Hematopoietic multipotent progenitor cell treated with erythropoietin and hydrocortisone succinate and interleukin-3 and kit ligand, for 6 days (in vitro differentiated cells): ENCODE measurements around the gene MCEE.
"Not testable (repeated sequence)": the region's sequence is repeated elsewhere in the genome, so short reads cannot be mapped to it uniquely, and the experiment has no call there.

Source experiments
- DNase-seq: peaks from one replicate; pipeline ENCODE4 v3.0.0-alpha.2; 2015

The MCEE gene

DNA sequence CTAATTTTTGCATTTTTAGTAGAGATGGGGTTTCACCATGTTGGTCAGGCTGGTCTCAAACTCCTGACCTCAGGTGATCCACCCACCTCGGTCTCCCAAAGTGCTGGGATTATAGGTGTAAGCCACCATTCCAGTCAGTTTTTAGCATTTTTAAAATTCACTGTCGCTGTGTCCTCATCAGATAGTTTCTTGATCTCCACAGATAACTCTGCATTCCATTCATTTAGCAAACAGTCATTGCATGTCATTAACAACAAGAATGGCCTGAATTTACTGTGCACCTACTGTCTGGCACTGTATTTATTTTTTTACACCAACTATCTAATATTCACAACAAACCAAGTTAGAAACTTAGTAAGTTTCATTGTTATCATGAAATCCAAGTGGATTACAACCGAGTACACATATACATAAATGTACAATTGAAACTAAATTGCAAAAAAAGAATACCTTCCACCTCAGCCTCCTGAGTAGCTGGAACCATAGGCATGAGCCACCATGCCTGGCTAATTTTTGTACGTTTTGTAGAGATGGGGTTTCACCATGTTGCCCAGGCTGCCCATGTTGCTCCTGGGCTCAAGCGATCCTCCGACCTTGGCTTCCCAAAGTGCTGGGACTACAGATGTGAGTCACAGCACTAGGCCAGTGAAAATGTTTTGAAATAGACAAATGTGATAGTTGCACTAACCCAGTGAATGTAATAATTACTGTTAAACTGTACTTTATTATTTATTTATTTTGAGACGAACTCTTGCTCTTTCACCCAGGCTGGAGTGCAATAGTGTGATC is 4.3 kb downstream of the MCEE start:
- DNase-seq: no peak

- peak; percentile 41 for DNase-seq
These were observed 7.4 kb downstream of the MCEE start for GRCh38 chr2:71122387-71123298.

DNA sequence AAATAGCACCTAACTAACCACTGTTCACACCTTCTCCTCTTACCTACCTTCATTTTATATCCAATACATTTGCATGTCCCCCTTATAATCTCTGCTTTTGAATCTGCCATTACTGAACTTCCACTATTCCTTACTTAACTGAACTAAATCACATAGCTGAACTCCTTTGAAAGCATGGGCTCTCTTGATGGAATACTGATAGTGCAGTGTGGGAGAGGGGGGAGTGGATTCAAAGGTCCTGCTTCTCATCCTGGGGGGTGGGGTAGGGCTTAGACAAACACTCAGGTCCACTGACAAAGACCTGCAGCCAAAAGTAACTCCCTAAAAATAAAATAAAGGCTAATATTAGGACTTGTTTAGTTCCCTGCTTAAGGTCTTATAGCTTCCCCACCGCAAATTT is 8.6 kb downstream of the MCEE start:
- DNase-seq: no peak

DNA sequence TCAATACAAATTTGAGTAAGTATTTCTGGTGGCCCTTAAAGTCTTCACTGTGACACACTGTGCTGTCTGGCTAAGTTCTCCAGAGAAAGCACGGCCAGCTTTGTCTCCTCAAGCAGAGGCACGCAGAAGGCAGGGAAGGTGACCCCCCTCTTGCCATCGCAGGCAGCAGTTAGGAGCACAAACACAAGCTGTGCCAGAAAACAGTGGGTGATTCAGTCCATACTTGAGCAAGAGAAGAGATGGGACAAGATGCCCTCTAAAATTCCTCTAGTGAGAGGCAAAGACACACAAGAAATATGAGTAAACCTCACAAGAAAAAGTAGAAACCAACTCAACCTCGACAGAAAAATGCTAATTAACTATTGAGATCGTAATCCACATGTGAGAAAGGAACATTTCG is 9.8 kb downstream of the MCEE start:
- DNase-seq: no peak

DNA sequence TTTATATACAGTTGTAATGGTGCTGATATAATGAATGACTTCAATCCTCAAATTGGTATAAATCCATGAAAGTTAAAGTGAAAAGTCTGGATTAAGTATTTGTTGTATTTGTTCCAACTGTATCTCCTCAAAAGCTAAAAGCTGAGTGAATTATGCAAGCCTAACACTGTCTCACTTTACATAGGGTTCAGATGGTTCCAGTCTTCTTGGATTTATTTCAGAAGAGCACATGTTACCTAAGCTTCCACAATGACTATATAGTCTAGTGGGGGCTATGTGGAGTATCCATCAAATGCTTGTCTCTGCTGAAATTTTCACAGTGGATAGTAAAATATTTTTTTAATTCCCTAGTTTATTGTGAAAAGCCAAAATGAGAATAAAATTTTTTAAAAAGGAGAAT is 13.0 kb downstream of the MCEE start:
- no peak for DNase-seq

DNA sequence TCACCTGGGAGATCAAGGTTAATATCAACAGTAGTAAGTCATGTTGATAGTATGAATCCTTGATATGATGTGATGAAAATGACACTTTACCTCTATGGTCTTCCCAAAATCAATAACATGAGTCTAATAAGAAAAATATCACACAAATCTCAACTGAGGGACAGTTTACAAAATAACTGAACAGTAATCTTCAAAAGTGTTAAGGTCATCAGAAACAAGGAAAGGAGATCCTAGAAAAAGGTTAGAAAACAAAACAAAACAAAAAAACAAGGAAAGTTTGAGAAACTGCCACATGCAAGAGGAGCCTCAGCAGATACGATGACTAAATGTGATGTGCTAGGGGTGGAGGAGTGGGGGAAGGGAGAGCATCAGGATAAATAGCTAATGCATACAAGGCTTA is 16.2 kb downstream of the MCEE start:
- no peak for DNase-seq

DNA sequence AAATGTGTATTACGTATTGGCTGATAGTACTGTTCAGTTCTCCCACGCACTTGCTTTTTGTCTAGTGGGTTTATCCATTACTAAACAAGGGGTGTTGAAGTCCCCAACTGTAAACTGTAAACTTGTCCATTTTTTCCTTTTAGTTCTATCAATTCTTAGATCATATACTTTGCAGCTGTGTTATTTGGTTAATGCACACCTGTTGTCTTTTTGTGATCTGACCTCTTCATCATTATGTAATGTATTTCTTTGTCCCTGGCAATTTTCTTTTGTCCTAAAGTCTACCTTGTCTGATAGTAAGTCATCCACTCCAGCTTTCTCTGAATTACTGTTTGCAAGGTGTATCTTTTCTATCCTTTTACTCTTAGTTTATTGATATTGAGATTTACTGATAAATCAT is 21.9 kb downstream of the MCEE start:
- DNase-seq: no peak

- DNase-seq: not testable (repeated sequence)
These were observed 23.6 kb downstream of the MCEE start for GRCh38 chr2:71106463-71106862.

GRCh38 chr2:71103809-71104208 is 26.2 kb downstream of the MCEE start:
- no peak for DNase-seq

GRCh38 chr2:71102981-71103681 is 26.9 kb downstream of the MCEE start:
- DNase-seq: no peak

DNA sequence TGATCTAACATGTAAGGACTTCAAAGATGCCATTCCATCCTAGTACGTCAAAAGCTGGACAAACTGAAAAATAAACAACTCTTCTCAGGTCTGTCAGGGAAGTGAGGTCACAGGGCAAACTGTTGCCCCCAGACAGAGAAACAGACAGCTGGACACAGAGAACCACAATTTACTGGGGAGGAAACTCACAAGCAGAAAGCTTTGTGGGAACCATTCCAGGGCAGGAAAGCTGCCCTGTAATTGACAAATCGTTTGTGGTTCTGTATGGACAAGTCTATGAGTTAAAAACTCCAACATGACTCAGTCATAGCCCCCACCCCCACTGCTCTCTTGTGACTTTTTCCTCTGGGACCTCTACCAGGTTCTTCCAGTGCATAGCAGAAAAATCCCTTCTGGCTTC is 28.4 kb downstream of the MCEE start:
- no peak for DNase-seq

DNA sequence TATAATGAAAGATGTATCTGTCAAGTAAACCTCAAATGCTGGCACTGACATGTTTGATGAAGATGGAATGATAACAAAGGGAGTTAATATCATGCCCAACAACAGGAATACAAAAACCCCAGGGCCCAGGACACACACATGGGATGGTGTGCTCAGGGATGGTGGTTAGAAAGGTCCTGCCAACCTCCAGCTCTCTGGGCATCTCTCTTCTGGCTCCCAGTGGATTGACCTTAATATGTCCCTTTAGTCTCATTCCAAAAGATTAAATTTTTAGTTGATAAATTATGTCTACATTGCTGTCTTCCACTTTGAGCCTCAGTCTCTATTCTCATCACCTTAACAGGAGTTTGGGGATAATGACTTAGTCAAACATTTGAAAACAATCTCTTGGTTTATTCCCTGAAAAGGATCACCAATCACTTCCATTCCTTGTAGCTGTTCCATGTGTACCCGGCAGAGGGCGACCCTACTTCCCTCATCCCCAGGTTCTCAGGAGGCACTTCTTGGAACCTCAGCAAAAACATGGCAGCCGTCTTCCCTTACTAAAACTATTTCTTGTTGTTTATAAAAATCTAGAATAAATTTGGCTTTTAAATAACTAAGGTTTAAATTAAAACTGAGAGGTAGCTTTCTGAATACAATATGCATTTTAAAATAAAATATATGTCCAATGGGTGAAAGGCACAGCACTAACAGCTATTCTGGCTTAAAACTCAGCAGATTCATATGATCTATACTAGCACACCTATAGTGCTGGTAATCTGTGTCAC is 29.6 kb downstream of the MCEE start:
- DNase-seq: peak; percentile 79

GRCh38 chr2:71092491-71093260 is 37.4 kb downstream of the MCEE start:
- not testable (repeated sequence) for DNase-seq

DNA sequence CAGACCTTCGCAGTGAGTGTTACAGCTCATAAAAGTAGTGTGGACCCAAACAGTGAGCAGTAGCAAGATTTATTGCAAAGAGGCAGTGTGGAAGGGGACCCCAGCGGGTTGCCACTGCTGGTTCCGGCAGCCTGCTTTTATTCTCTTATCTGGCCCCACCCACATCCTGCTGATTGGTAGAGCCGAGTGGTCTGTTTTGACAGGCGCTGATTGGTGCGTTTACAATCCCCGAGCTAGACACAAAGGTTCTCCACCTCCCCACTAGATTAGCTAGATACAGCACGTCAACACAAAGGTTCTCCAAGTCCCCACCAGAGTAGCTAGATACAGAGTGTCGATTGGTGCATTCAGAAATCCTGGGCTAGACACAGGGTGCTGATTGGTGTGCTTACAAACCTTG is 38.2 kb downstream of the MCEE start:
- DNase-seq: not testable (repeated sequence)

DNA sequence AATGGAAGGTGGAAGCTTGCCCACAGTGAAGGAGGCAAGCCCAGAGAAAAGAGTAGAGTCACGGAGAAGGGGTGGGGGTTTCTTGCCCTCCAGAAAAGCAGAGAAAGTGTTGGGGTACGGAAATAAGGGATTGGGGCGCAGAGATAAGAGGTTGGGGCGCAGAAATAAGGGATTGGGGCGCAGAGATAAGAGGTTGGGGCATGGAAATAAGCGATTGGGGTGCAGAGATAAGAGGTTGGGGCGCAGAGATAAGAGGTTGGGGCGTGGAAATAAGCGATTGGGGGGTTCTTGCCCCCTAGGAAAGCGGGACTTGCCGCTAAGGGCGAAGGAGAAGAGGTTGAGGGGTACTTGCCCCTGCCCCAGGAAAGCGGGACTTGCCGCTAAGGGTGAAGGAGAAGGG is 40.6 kb downstream of the MCEE start:
- DNase-seq: not testable (repeated sequence)

DNA sequence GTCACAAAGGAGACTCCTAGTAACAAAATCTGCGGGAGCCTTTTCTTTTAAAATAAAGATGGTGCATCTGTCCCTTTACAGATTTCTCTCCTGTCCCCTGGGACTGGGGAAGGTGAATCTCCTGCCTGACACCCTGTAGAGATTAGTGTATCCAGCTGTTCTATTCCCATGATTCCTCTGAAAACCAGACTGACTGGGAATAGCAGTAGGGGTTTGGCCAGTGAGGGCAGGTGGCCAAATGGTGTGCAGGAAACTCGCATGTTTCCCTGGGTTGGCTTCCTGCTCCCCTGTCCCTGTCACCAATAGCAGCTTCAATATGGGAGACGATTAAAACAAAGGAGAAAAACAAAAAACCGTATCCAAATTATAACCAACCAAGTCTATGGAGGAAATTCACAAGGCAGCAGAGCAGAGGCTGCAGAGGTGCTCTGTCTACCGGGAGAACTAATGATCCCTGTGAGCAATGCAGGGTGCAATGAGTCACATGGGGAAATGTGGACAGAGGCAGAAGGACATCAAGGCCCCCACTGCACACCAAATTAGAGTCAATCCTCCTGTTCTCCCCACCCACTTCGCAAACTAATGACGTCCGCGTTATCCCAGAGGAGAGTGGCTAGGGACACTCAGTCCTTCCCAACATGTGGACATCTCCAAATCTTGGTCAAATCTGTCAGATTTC is 44.6 kb downstream of the MCEE start:
- DNase-seq: not testable (repeated sequence)

- DNase-seq: peak; percentile 30
These were observed 46.2 kb downstream of the MCEE start for GRCh38 chr2:71083752-71084312.

GRCh38 chr2:71083297-71083696 is 46.7 kb downstream of the MCEE start:
- not testable (repeated sequence) for DNase-seq

DNA sequence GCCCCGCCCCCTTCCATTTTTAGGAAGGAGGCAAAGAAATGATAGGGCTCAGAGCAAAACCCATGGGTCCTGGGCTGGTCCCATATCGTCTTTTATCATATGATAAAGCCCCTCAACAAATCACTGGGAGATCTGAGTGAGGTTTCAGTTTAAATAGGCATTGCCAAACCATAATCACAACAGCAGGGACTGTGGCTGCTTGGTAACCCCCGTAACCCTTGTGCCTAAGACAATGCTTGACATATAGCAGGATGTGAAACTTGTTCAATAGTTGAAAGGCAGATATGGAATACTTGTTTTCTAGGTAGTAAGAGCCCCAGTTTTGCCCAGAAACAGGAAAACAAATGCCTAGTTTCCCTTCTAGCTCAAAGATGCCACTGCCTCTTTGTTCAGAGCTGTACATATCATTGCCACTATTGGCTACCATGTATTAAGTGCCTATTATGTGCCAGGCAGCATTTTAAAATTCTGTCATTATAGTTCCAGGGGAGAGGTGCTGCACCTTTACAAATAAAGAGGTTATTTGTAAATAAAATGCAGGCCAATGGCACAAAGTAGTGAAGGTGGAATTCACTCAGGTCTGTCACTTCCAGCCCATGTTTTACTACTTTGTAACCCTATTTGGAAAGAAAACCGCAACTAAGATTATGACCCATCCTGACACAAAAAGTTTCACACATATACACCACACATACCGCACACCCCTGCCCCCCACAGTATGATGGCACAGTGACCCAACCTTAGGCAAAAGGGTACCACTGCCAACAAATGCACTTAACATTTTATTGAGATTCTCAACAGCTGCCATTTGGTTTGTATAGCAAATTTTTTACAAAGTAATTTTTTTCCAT is 47.4 kb downstream of the MCEE start:
- no peak for DNase-seq

DNA sequence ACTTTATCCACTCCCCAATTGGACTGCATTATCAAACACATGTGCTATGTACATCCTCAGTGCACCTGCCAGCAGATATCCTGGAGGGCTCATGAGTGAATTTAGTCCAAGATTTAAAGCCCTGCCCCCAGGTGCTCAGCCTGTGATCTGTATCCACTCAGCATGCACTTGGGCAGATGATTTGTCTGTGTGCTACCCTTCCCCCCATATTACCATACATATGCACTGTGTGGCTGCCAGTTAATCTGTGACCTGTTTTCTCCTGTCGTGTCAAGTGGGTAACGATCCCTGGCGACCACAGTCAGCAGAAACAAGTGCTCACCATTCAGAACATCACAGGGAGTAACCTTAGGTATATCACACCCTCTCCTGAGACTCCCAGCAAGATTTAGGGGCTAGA is 51.4 kb downstream of the MCEE start:
- no peak for DNase-seq
